MM.1S (cell line): ENCODE measurements around the gene NLRP12.

Experiments used
- EZH2phosphoT487 ChIP-seq: fragments of 300-600 bp; sonication (generic); IDR thresholded peaks from 2 replicates; pipeline ENCODE4 v1.6.1; 2018; ENCODE audit warnings: antibody characterized with exemption, low read length
- TF ChIP-seq, protein P1 (sequence below): fragments of 300-600 bp; sonication (generic); IDR thresholded peaks from 2 replicates; pipeline ENCODE4 v1.5.1; 2016; ENCODE audit warnings: antibody characterized with exemption, low read length, mixed read lengths

- TF ChIP-seq, protein P1, sequence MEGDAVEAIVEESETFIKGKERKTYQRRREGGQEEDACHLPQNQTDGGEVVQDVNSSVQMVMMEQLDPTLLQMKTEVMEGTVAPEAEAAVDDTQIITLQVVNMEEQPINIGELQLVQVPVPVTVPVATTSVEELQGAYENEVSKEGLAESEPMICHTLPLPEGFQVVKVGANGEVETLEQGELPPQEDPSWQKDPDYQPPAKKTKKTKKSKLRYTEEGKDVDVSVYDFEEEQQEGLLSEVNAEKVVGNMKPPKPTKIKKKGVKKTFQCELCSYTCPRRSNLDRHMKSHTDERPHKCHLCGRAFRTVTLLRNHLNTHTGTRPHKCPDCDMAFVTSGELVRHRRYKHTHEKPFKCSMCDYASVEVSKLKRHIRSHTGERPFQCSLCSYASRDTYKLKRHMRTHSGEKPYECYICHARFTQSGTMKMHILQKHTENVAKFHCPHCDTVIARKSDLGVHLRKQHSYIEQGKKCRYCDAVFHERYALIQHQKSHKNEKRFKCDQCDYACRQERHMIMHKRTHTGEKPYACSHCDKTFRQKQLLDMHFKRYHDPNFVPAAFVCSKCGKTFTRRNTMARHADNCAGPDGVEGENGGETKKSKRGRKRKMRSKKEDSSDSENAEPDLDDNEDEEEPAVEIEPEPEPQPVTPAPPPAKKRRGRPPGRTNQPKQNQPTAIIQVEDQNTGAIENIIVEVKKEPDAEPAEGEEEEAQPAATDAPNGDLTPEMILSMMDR = no peak
- no peak for TF ChIP-seq EZH2phosphoT487
Measured at GRCh38 chr19:53795019-53795418, 29.1 kb downstream of the NLRP12 start.
